HL-60/S4 (cell line): ENCODE results near the gene GYS2.

Source experiments
- in situ Hi-C: fragments of 300-500 bp; cut with MboI; formaldehyde crosslinking; loops from 2 replicates; pipeline ENCODE4 v1.14.3; 2022; ENCODE audit warnings: low sequenced_read_pairs

Gene GYS2

DNA sequence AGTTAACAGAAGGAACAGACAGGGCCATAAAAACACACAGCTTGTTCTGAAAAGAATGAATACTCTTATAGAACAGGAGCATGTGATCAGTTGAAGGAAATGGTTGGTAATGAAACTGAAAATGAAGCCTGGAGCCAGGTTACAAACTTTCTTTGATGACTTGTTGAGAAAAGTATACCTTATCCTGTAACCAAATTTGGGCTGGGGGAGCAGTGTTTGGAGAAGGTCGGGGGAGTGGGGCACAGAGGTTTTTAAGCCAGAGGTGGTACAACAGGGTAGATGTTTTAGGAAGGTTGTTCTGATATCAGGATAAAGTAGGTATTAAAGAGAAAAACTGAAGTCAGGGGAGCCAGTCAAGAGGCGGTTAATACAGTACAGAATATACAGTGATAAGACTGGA is 94.9 kb downstream of the GYS2 start:
- in situ Hi-C loops = no loop called here

DNA sequence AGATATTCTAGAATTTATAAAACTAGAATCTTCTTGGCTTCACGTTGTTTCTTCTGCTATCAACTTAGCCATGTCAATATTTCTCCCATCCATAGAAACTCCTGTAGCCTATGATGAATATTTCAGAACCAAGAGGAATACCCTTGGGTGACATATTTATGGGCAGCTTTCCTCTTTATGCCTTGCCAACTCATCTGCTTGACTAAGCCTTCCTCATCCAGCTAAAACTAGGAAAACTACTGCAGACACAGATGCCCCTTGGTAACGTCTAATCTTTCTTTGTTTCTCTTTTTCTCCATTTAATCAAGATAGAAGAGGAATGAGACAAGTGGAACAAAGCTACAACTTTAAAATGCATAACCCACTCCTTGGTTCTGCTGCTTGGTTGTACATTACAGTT is 96.8 kb downstream of the GYS2 start:
- in situ Hi-C loops = no loop called here

DNA sequence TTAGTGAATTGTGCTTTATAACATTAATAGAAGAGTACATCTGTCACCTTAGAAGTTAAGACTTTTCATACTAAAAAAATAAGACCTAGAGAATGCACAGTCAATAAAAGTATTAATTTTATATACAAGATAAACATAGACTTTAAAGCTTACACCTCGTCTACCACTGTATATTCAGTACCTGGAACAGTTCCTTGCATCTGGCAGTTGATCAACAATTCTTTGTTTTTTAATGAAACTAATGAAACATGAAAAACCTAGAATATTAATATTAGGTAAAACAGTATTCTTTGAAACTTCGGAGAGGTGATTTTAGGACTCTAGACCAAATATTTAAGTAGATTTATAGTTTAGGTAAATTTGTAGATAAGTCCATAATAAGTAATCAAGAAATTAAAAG is 98.8 kb downstream of the GYS2 start:
- in situ Hi-C loops = no loop called here

DNA sequence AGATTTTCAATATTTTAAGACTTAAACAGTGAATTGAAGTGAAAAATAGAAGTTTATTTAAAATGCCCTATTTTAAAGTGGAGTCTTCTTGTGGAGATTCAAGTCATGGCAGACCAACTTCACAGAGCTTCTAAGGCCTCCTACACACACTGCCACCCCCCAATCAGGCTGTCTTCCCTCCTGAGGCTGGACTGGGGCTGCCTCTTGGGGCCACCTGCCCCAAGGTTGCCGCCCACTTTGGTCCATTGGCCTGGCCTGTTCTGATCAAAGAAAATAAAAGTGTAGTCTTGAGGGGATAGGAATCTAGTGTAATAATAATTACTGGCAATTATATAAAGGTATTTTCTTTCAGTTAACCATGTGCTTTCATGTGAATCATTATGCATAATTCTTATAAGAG is 101.8 kb downstream of the GYS2 start:
- in situ Hi-C loops = no loop called here

DNA sequence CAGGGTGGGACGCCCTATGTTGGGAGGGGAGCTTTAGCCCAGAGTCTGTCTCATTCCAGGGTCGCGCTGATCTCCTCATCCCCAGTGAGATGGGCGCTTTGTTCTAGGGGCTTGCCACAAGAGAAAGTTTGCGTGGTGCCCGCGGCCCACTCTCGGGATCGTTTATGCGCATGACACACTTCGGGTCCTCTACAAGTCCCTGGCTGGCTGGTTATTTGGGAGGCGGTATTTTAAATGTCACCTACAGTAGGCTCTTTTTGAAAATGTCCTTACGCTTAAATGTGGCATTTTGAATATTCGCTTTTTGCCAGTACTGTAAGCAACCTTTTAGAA is 102.5 kb downstream of the GYS2 start:
- in situ Hi-C loops = no loop called here

DNA sequence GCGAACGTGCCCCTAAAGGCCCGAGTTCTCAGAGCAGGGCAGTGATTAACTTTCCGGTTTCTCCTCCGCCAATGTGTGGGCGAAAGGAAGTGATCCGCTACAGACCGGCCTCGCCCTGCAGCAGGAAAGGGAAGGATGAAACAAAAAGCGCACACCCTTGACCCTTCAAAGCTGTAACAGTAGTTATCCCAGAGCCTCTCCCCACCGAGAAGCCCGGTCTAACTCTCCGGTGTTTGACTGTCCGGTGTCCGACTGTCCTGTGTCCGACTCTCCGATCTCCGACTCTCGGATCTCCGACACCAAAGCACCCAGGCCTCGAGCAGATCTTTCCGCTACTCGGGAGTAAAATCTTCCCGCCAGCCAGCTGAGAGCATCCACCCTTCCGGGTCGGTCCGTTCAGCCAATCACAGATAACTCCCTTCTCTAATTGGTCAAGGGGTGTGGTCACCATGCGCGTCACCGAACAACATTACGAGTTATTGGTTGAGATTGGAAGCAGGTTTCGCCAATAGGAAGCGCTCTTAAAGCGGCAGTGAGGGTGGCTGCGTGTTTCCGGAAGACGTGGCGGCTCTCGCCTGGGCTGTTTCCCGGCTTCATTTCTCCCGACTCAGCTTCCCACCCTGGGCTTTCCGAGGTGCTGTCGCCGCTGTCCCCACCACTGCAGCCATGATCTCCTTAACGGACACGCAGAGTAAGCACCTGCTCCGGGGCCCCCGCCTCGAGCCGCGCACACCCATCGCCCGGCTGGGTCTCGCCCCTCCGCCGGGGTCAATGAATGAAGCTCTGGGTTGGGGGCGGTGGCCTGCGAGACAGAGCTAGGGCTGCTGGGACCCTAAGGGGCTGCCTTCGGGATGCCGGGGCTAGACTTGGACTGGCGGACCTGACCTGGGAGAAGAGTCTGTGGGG is 103.1 kb downstream of the GYS2 start, which contains the start of the genes GOLT1B and RECQL:
TSS of gene GOLT1B (plus strand) at position 532 of the 906 bp plus-strand sequence. CDS start at position 667, 135 bp downstream.
TSS of gene RECQL (minus strand) at position 378 of the 906 bp plus-strand sequence. CDS start 2,065 bp downstream, outside the sequence.
- in situ Hi-C loops = no loop called here

DNA sequence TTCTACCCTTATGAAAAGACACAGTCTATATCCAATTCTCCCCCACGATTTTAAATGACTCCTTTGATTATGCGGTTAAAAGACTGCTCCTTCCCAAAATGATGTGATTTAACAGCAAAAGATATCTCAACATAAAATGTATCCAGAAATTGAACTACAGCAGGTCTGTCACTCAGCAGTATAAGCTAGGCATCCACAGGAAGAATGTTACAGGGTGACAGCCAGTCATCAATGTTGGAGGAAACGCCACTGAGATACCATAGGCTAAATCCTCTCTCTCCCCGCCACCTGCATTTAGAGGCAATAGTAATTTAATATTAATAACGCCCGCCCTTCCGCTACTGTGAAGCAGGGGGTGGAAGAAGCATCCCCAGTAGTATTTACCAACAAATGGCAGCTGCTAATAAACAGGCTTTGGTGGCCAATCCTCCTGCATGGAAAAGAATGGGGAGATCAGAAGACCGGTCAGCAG is 103.8 kb downstream of the GYS2 start:
- in situ Hi-C loops = no loop called here

DNA sequence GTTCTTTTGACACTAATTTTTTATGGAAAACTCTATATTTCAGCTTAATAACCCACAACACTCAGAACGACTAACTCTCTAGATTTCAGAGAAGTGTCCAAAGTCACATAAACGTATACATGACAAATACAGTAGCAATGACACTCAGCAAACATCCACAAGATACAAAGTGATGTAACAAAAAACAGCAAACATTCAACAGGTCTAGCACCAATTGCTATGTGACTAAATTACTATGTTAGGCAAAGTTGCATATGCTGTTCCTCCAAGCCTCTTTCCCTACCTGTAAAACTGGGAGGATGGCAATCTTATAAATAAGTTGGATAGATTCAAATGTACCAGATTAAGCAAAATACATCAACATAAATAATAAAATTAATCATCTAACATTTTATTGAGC is 104.9 kb downstream of the GYS2 start:
- in situ Hi-C loops = no loop called here
